ENCODE data around the gene ZNF518B. TPM values are rescaled to one million over a fixed set of nuclear protein-coding genes. Genes with fewer than 3 reads are reported as not detected.

The ZNF518B gene
- total and polyA plus RNA-seq, 2 donors (not counting 3 experiments of a cell fraction or from before 2014, with no cell fraction given) = 9.5 to 28.3 TPM

- POLR2A ChIA-PET = no interaction called here
- TF ChIP-seq, protein P1, sequence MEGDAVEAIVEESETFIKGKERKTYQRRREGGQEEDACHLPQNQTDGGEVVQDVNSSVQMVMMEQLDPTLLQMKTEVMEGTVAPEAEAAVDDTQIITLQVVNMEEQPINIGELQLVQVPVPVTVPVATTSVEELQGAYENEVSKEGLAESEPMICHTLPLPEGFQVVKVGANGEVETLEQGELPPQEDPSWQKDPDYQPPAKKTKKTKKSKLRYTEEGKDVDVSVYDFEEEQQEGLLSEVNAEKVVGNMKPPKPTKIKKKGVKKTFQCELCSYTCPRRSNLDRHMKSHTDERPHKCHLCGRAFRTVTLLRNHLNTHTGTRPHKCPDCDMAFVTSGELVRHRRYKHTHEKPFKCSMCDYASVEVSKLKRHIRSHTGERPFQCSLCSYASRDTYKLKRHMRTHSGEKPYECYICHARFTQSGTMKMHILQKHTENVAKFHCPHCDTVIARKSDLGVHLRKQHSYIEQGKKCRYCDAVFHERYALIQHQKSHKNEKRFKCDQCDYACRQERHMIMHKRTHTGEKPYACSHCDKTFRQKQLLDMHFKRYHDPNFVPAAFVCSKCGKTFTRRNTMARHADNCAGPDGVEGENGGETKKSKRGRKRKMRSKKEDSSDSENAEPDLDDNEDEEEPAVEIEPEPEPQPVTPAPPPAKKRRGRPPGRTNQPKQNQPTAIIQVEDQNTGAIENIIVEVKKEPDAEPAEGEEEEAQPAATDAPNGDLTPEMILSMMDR (IDR thresholded peaks at IDR 0.05; ENCODE audit: extremely low read depth in 1 of 2, insufficient read depth in 1 of 2, low read depth in 1 of 2, low read length in 2 of 2) = no peak
- no peak for TF ChIP-seq POLR2AphosphoS5 (IDR thresholded peaks at IDR 0.05; ENCODE audit: insufficient read depth, low read depth, low read length)
- no peak for TF ChIP-seq EZH2 (IDR thresholded peaks at IDR 0.05; ENCODE audit: borderline replicate concordance, low read depth, low read length, severe bottlenecking)
- TF ChIP-seq, protein P2, sequence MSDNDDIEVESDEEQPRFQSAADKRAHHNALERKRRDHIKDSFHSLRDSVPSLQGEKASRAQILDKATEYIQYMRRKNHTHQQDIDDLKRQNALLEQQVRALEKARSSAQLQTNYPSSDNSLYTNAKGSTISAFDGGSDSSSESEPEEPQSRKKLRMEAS (IDR thresholded peaks at IDR 0.05; ENCODE audit: insufficient read depth, insufficient read length) = no peak
- TF ChIP-seq FOS (IDR thresholded peaks at IDR 0.05; ENCODE audit: borderline replicate concordance, insufficient read depth, low read length) = no peak
- TF ChIP-seq POLR2A (IDR thresholded peaks at IDR 0.05; ENCODE audit: low read depth, low read length) = no peak
- TF ChIP-seq GATA2 (IDR thresholded peaks at IDR 0.05; ENCODE audit: insufficient read depth, insufficient read length, low read depth, low read length) = no peak
- no peak for TF ChIP-seq MYC (IDR thresholded peaks at IDR 0.05; ENCODE audit: low read depth, low read length)
- no peak for TF ChIP-seq JUN (IDR thresholded peaks at IDR 0.05; ENCODE audit: borderline replicate concordance, insufficient read depth, insufficient read length, low read depth)
- no peak for FAIRE-seq
- no peak overlapping the region for H2AFZ ChIP-seq (ENCODE audit: low read depth, low read length)
- intact Hi-C loops (cut with micrococcal nuclease) = no loop called here
- DNase-seq (ENCODE audit: low read depth, low spot score) = no peak
- H3K9me1 ChIP-seq (replicated peaks; ENCODE audit: control insufficient read depth, extremely low read depth, insufficient read depth, low read length) = no peaks in the 10 kb centered on the region
- H3K9ac ChIP-seq (replicated peaks; ENCODE audit: extremely low read depth, insufficient read depth, low read length) = no peak overlapping the region
- no peaks in the 10 kb centered on the region for H3K9me3 ChIP-seq (replicated peaks; ENCODE audit: control insufficient read depth, insufficient read depth, low read length)
- no peak overlapping the region for H3K27ac ChIP-seq (ENCODE audit: insufficient read depth, low read depth, low read length)
- no peaks in the 10 kb centered on the region for H3K27me3 ChIP-seq (ENCODE audit: control insufficient read depth in 2 of 2, insufficient read depth in 2 of 2, low read length in 2 of 2)
- CTCF ChIA-PET = interaction anchor here (1.0 to 2.2 kb wide), 2 partner anchors 231 to 238 kb away, joined by 3 to 5 read pairs; no protein-coding TSS in a partner anchor
- no peaks in the 10 kb centered on the region for H3K4me1 ChIP-seq (ENCODE audit: control insufficient read depth, extremely low read depth, insufficient read depth, low read length)
- no peaks in the 10 kb centered on the region for H3K36me3 ChIP-seq (ENCODE audit: control insufficient read depth in 2 of 2, extremely low read depth in 1 of 2, insufficient read depth in 2 of 2, low read length in 2 of 2)
- H4K20me1 ChIP-seq (replicated peaks; ENCODE audit: control insufficient read depth, extremely low read depth, insufficient read depth, low read length) = no peaks in the 10 kb centered on the region
- no peak overlapping the region for H3K4me2 ChIP-seq (ENCODE audit: insufficient read depth, low read length)
- no peak overlapping the region for H3K4me3 ChIP-seq (replicated peaks in 1 of 3; ENCODE audit: insufficient read depth in 1 of 3, low read depth in 1 of 3, low read length in 3 of 3)
- H3K79me2 ChIP-seq (ENCODE audit: control insufficient read depth, insufficient read depth, low read length) = no peaks in the 10 kb centered on the region
- no TSS peak for BruUV-seq (replicated peaks)
- dilution Hi-C loops (cut with MboI; ENCODE audit: extremely low pct_ligation_motif_present, low sequenced_read_pairs) = no loop called here
These were observed 61.1 kb downstream of the ZNF518B start for GRCh38 chr4:10395971-10396580.

Other genes with a start within 250 kb of the ZNF518B start
- not detected in 2 replicates for gene CLNK, start 227.3 kb upstream of the ZNF518B start, total RNA-seq
- not detected in 2 replicates for gene CLNK, start 227.3 kb upstream of the ZNF518B start, polyA plus RNA-seq

Data from endothelial cell of umbilical vein (primary cell).